Neural cell (in vitro differentiated cells): ENCODE measurements around the gene ETV6.

Source experiments
- CTCF ChIP-seq: fragments of 450-650 bp; IDR thresholded peaks from 2 replicates; pipeline ENCODE4 v1.5.1; 2014; ENCODE audit warnings: antibody characterized with exemption, mild to moderate bottlenecking, moderate library complexity; ENCODE audit not compliant: poor library complexity, severe bottlenecking
- POLR2AphosphoS5 ChIP-seq: IDR thresholded peaks from 2 replicates; pipeline ENCODE4 v1.6.1; 2012

GRCh38 chr12:11716794-11717518 lies 67.5 kb downstream of the ETV6 start:
- TF ChIP-seq CTCF (no peak), POLR2AphosphoS5 (peak; percentile 69)
